Measurements from ENCODE around the gene CADPS. TPM values are rescaled to one million over a fixed set of nuclear protein-coding genes. Genes with fewer than 3 reads are reported as not detected.
A peak's percentile ranks its signal among the peaks of the same experiment; 100 is the strongest.

Gene CADPS
- total RNA-seq (2021; ENCODE audit: unreplicated experiment) (not detected), Bru-seq, nascent RNA (percentile 1 among the genes with signal in this experiment), BruChase-seq, experiment 1, labeled RNA remaining after a 2-hour chase (percentile 2 among the genes with signal in this experiment), BruChase-seq, experiment 2, labeled RNA remaining after a 6-hour chase (percentile 0 among the genes with signal in this experiment)
- polyA plus RNA-seq (2012; ENCODE audit: insufficient read length): not detected
- long read RNA-seq: 0 reads

DNA sequence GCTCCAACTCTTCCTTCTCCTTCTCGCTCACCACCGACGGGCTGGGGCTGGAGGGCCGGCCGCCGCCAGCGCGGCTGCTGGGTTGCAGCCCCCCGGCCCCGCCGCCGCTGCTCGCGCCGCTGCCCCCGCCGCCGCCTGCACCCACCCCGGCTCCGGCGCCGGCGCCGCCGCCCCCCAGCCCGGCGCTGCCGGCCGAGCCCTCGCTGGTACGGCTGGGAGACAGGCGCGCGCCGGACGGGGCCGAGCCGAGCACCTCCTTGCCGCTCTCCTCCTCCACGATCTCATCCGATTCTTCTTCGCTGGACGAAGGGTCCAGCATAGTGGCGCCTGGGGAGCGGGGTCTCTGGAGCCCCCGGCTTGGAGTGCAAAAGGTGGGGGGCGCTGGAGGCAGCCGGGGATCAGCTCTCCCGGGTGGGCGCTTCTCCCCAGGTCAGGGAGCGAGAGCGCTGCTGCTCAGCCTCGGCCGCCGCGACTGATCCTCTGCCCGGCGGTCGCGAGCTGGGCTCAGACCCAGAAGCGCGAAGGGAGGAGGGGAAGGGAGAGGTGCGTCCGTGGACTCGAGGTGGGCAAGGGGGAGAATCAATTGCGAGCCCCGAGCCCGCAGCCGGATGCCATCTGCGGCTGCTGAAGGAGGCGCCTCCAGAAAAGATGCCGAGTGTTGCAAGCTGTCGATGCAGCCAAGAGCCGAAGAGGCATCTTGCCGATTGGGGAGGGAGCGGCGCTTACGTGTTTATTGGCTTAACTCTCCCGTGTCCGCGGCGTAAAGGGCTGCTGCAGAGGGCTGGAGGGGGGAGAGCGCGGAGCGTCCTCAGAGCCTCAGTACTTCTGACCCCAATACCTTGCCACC lies at the start of gene CADPS:
TSS of gene CADPS (minus strand) at position 706 of the 847 bp plus-strand sequence. CDS start at position 319, 387 bp downstream.
- intact Hi-C loops (cut with micrococcal nuclease; ENCODE audit: unreplicated experiment): no loop called here
- H3K4me3 ChIP-seq (ENCODE audit: low read depth in 2 of 2, low read length in 2 of 2): peak within 1 kb of the TSS; percentile 39 to 40

DNA sequence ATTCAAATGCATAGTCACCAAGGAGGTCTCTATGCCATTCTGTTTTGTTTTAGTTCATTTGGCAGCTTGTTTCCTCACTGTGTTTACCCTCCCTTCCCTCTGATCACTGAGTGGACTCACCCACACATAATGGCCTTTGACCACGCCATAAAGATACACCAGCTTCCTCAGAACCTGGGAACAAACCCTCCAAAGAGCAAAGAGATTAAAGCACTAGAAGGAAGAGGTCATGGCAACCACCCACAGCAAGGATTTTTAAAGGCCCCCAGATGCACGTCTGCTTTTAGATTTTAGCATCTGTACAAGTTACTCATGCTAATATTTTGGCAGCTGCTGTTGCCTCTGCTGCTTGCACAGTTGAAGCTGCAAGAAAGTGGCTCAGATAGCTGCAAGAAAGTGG lies 47.9 kb upstream of the CADPS start:
- Histone ChIP-seq H3K4me1 (ENCODE audit: control insufficient read depth, insufficient read depth, low read length) (no peaks in the 10 kb centered on the region), H3K27ac (ENCODE audit: low read length) (no peak overlapping the region), H3K27me3 (ENCODE audit: control insufficient read depth, insufficient read depth, low read length) (no peaks in the 10 kb centered on the region), H3K4me3 (ENCODE audit: low read depth in 2 of 2, low read length in 2 of 2) (no peak overlapping the region), H3K36me3 (ENCODE audit: control insufficient read depth, insufficient read depth, low read length) (no peaks in the 10 kb centered on the region), H3K9me3 (ENCODE audit: control insufficient read depth, insufficient read depth, low read depth, low read length) (no peaks in the 10 kb centered on the region)
- DNase-seq (ENCODE audit: low read depth, low spot score): no peak
- TF ChIP-seq POLR2AphosphoS5 (IDR thresholded peaks at IDR 0.05; ENCODE audit: low read depth, low read length): no peak
- TF ChIP-seq, protein P1, sequence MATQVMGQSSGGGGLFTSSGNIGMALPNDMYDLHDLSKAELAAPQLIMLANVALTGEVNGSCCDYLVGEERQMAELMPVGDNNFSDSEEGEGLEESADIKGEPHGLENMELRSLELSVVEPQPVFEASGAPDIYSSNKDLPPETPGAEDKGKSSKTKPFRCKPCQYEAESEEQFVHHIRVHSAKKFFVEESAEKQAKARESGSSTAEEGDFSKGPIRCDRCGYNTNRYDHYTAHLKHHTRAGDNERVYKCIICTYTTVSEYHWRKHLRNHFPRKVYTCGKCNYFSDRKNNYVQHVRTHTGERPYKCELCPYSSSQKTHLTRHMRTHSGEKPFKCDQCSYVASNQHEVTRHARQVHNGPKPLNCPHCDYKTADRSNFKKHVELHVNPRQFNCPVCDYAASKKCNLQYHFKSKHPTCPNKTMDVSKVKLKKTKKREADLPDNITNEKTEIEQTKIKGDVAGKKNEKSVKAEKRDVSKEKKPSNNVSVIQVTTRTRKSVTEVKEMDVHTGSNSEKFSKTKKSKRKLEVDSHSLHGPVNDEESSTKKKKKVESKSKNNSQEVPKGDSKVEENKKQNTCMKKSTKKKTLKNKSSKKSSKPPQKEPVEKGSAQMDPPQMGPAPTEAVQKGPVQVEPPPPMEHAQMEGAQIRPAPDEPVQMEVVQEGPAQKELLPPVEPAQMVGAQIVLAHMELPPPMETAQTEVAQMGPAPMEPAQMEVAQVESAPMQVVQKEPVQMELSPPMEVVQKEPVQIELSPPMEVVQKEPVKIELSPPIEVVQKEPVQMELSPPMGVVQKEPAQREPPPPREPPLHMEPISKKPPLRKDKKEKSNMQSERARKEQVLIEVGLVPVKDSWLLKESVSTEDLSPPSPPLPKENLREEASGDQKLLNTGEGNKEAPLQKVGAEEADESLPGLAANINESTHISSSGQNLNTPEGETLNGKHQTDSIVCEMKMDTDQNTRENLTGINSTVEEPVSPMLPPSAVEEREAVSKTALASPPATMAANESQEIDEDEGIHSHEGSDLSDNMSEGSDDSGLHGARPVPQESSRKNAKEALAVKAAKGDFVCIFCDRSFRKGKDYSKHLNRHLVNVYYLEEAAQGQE (IDR thresholded peaks at IDR 0.05; ENCODE audit: insufficient read depth in 1 of 2, low read depth in 2 of 2, low read length in 1 of 2): no peak
- no peak for TF ChIP-seq TCF7L2 (IDR thresholded peaks at IDR 0.05; ENCODE audit: low read depth, low read length)
- TF ChIP-seq SIN3A (IDR thresholded peaks at IDR 0.05; ENCODE audit: borderline replicate concordance, insufficient read depth, low read depth, low read length): no peak
- TF ChIP-seq, protein P2, sequence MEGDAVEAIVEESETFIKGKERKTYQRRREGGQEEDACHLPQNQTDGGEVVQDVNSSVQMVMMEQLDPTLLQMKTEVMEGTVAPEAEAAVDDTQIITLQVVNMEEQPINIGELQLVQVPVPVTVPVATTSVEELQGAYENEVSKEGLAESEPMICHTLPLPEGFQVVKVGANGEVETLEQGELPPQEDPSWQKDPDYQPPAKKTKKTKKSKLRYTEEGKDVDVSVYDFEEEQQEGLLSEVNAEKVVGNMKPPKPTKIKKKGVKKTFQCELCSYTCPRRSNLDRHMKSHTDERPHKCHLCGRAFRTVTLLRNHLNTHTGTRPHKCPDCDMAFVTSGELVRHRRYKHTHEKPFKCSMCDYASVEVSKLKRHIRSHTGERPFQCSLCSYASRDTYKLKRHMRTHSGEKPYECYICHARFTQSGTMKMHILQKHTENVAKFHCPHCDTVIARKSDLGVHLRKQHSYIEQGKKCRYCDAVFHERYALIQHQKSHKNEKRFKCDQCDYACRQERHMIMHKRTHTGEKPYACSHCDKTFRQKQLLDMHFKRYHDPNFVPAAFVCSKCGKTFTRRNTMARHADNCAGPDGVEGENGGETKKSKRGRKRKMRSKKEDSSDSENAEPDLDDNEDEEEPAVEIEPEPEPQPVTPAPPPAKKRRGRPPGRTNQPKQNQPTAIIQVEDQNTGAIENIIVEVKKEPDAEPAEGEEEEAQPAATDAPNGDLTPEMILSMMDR (IDR thresholded peaks at IDR 0.05): no peak
- BruUV-seq (replicated peaks): no TSS peak
- intact Hi-C loops (cut with micrococcal nuclease; ENCODE audit: unreplicated experiment): no loop called here
- ATAC-seq: no peak
- in situ Hi-C loops (cut with HindIII; ENCODE audit: low pct_unique_long_range_greater_than_20kb, low sequenced_read_pairs): no loop called here
- ChIA-PET POLR2A (no interaction called here), CTCF (no interaction called here)

More for the DNA sequence above, at the start of gene CADPS:
- BruUV-seq (replicated peaks): no TSS peak
- ChIA-PET CTCF (no interaction called here), POLR2A (no interaction called here)
- Histone ChIP-seq H3K9me3 (ENCODE audit: control insufficient read depth, insufficient read depth, low read depth, low read length) (no peaks in the 10 kb centered on the region), H3K36me3 (ENCODE audit: control insufficient read depth, insufficient read depth, low read length) (no peaks in the 10 kb centered on the region), H3K27ac (ENCODE audit: low read length) (no peak within 1 kb of the TSS), H3K4me1 (ENCODE audit: control insufficient read depth, insufficient read depth, low read length) (no peaks in the 10 kb centered on the region), H3K27me3 (ENCODE audit: control insufficient read depth, insufficient read depth, low read length) (peaks cover 16% of the 10 kb centered on the region)
- TF ChIP-seq, protein P2 (IDR thresholded peaks at IDR 0.05): no peak
- TF ChIP-seq POLR2AphosphoS5 (IDR thresholded peaks at IDR 0.05; ENCODE audit: low read depth, low read length) (no peak), SIN3A (IDR thresholded peaks at IDR 0.05; ENCODE audit: borderline replicate concordance, insufficient read depth, low read depth, low read length) (no peak), TCF7L2 (IDR thresholded peaks at IDR 0.05; ENCODE audit: low read depth, low read length) (no peak)
- TF ChIP-seq, protein P1 (IDR thresholded peaks at IDR 0.05; ENCODE audit: insufficient read depth in 1 of 2, low read depth in 2 of 2, low read length in 1 of 2): no peak
- DNase-seq (ENCODE audit: low read depth, low spot score): no peak
- in situ Hi-C loops (cut with HindIII; ENCODE audit: low pct_unique_long_range_greater_than_20kb, low sequenced_read_pairs): no loop called here
- peak; percentile 67; the same call in 1 of the 2 replicates for ATAC-seq
